HEK293T (cell line): ENCODE results near the gene FAAP20.

Experiments used
- CTCF ChIA-PET: fragments of 350-600 bp; formaldehyde crosslinking; extraction: SDS; loops from one replicate; lab custom pipeline; 2021; ENCODE audit warnings: antibody characterized with exemption, inconsistent platforms; lab: Yijun Ruan, JAX
- POLR2A ChIA-PET: fragments of 350-600 bp; formaldehyde crosslinking; extraction: SDS; loops from one replicate; lab custom pipeline; 2020; ENCODE audit warnings: antibody characterized with exemption, inconsistent platforms; lab: Yijun Ruan, JAX
- DNase-seq: peaks from one replicate; pipeline ENCODE4 v3.0.0; 2012; ENCODE audit warnings: mixed read lengths; ENCODE audit errors: extremely low spot score
- ARNT ChIP-seq: fragments of 450-650 bp; IDR thresholded peaks from 2 replicates; pipeline ENCODE4 v1.6.1; 2017; ENCODE audit warnings: mild to moderate bottlenecking
- BHLHE40 ChIP-seq: fragments of 450-650 bp; IDR thresholded peaks from 2 replicates; pipeline ENCODE4 v1.6.1; 2016; ENCODE audit warnings: mild to moderate bottlenecking, moderate library complexity, borderline replicate concordance
- CTBP1 ChIP-seq: fragments of 450-650 bp; IDR thresholded peaks from 2 replicates; pipeline ENCODE4 v1.6.1; 2016; ENCODE audit warnings: borderline replicate concordance
- ELF4 ChIP-seq: fragments of 450-650 bp; IDR thresholded peaks from 2 replicates; pipeline ENCODE4 v1.6.1; 2017; ENCODE audit warnings: antibody characterized with exemption
- FOXA1 ChIP-seq: fragments of 450-650 bp; IDR thresholded peaks from 2 replicates; pipeline ENCODE4 v1.6.1; 2016; ENCODE audit warnings: mild to moderate bottlenecking
- FOXK2 ChIP-seq: fragments of 450-650 bp; IDR thresholded peaks from 2 replicates; pipeline ENCODE4 v1.6.1; 2016; ENCODE audit warnings: mild to moderate bottlenecking
- FOXM1 ChIP-seq: fragments of 450-650 bp; IDR thresholded peaks from 2 replicates; pipeline ENCODE4 v1.6.1; 2017; ENCODE audit warnings: mild to moderate bottlenecking, borderline replicate concordance
- HDGF ChIP-seq: fragments of 450-650 bp; IDR thresholded peaks from 2 replicates; pipeline ENCODE4 v1.6.1; 2017; ENCODE audit warnings: antibody characterized with exemption, borderline replicate concordance
- L3MBTL2 ChIP-seq: fragments of 450-650 bp; conservative IDR thresholded peaks from 2 replicates; pipeline ENCODE4 v1.6.1; 2016; ENCODE audit warnings: mild to moderate bottlenecking
- LEF1 ChIP-seq: fragments of 450-650 bp; IDR thresholded peaks from 2 replicates; pipeline ENCODE4 v1.6.1; 2017; ENCODE audit warnings: mild to moderate bottlenecking, borderline replicate concordance
- NFRKB ChIP-seq: fragments of 450-650 bp; IDR thresholded peaks from 2 replicates; pipeline ENCODE4 v1.6.1; 2016; ENCODE audit warnings: mild to moderate bottlenecking, moderate library complexity
- SP1 ChIP-seq: fragments of 450-650 bp; IDR thresholded peaks from 2 replicates; pipeline ENCODE4 v1.6.1; 2017
- SUZ12 ChIP-seq: fragments of 450-650 bp; IDR thresholded peaks from 2 replicates; pipeline ENCODE4 v1.6.1; 2016; ENCODE audit warnings: mild to moderate bottlenecking
- TARDBP ChIP-seq: fragments of 450-650 bp; IDR thresholded peaks from 2 replicates; pipeline ENCODE4 v1.6.1; 2016
- ZNF384 ChIP-seq: fragments of 450-650 bp; IDR thresholded peaks from 2 replicates; pipeline ENCODE4 v1.6.1; 2016
- TF ChIP-seq, protein P1 (sequence below): fragments of 450-650 bp; IDR thresholded peaks from 2 replicates; pipeline ENCODE4 v1.6.1; 2016

Gene FAAP20

DNA sequence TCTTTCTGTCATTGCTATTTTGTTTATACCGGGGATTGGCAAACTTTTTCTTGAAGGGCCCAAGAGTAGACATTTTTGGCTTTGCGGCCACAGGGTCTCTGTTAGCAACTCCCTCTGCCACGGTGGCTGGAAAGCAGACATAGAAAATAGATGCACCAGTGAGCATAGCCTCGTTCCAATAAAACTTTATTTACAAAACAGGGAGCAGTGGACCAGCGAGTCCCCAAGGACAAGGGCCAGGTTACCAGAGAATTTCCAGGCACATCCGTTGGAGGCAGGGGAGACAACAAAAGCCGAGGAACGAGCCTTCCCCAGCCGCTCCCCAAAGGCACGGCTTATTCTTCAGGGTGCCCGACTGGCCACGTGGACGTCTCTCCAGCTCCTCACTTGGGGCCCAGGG is 26.5 kb downstream of the FAAP20 start:
- CTCF ChIA-PET, result no interaction called here
- TF ChIP-seq FOXK2, result no peak
- TF ChIP-seq HDGF, result no peak
- TF ChIP-seq BHLHE40, result no peak
- no peak for TF ChIP-seq NFRKB
- TF ChIP-seq L3MBTL2, result no peak
- no peak for TF ChIP-seq ELF4
- TF ChIP-seq ARNT, result no peak
- no peak for TF ChIP-seq SP1
- no peak for TF ChIP-seq CTBP1
- no peak for TF ChIP-seq SUZ12
- no peak for TF ChIP-seq FOXM1
- TF ChIP-seq TARDBP, result no peak
- no peak for TF ChIP-seq FOXA1
- TF ChIP-seq, protein P1, sequence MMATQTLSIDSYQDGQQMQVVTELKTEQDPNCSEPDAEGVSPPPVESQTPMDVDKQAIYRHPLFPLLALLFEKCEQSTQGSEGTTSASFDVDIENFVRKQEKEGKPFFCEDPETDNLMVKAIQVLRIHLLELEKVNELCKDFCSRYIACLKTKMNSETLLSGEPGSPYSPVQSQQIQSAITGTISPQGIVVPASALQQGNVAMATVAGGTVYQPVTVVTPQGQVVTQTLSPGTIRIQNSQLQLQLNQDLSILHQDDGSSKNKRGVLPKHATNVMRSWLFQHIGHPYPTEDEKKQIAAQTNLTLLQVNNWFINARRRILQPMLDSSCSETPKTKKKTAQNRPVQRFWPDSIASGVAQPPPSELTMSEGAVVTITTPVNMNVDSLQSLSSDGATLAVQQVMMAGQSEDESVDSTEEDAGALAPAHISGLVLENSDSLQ, result no peak
- no peak for TF ChIP-seq ZNF384
- no peak for TF ChIP-seq LEF1

DNA sequence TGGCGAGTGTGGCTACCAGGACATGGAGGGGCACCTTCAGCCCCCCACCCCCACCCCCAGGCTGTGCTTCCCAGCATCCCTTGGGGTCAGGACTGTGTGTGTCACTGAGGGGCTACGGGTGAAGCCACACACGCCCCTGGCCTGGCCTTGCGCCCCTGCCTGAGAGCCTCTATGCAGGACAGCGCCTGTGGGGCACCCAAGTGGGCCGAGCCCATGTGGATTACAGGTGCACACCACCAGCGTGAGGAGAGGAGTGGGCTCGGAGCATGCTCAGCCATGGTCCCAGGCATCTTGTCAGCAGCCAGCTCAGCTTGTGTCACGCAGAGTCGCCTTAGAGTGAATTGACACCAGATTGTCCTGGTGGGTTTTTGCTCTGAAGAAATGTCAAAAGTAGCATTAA is 27.9 kb downstream of the FAAP20 start:
- DNase-seq, result no peak
- POLR2A ChIA-PET, result no interaction called here
- CTCF ChIA-PET, result interaction anchor here (0.6 kb wide), 1 partner anchor 28 kb away, joined by 3 read pairs; no protein-coding TSS in a partner anchor
- no peak for TF ChIP-seq TARDBP
- TF ChIP-seq NFRKB, result no peak
- no peak for TF ChIP-seq BHLHE40
- TF ChIP-seq ELF4, result no peak
- no peak for TF ChIP-seq CTBP1
- no peak for TF ChIP-seq ARNT
- no peak for TF ChIP-seq LEF1
- TF ChIP-seq, protein P1, result no peak
- no peak for TF ChIP-seq SUZ12
- no peak for TF ChIP-seq SP1
- no peak for TF ChIP-seq ZNF384
- no peak for TF ChIP-seq FOXM1
- no peak for TF ChIP-seq FOXA1
- TF ChIP-seq HDGF, result no peak
- no peak for TF ChIP-seq L3MBTL2
- TF ChIP-seq FOXK2, result no peak

More for the DNA sequence above, 26.5 kb downstream of the FAAP20 start:
- POLR2A ChIA-PET, result no interaction called here
- DNase-seq, result no peak

DNA sequence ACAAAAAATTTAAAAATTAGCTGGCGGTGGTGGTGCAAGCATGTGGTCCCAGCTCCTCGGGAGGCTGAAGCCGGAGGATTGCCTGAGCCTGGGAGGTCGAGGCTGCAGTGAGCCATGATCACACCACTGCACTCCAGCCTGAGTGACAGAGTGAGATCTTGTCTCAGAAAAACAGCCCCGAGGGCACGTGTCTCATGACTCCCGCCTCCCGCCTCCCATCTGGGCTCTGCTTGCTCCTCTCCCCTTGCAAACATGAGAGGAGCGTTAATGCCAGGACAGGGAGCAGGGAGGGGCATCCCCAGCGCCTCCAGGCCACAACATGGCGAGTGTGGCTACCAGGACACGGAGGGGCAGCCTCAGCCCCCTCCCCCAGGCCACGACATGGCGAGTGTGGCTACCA is 28.3 kb downstream of the FAAP20 start:
- CTCF ChIA-PET, result interaction anchor here (0.6 to 1.6 kb wide), 2 partner anchors 8 to 29 kb away, joined by 3 to 5 read pairs; no protein-coding TSS in a partner anchor
- POLR2A ChIA-PET, result no interaction called here
- TF ChIP-seq FOXM1 (no peak), NFRKB (no peak), FOXK2 (no peak)
- no peak for DNase-seq

DNA sequence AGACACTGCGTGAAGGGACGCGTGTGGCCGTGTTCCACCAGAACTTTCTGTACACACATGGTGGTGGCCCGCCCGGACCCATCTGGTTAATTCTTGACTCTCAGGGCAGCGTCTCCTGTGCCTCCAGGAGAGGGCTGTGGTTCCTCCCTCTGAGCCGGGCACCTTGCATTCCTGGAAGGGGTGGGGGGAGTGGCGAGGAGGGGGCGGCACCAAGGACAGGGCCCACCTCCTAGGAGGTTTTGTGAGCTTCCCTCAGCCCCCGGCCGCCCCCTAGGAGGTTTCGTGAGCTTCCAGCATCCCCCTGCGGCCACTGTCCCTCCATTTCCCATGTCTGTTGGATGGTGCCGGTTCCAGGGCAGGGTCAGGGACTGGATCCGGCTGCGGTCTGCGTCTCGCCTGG is 28.9 kb downstream of the FAAP20 start:
- ChIA-PET POLR2A (no interaction called here), CTCF (interaction anchor here (1.6 kb wide), 1 partner anchor 9 kb away, joined by 5 read pairs; no protein-coding TSS in a partner anchor)
- DNase-seq, result no peak
- TF ChIP-seq NFRKB (no peak), ARNT (no peak), FOXA1 (no peak)
- TF ChIP-seq, protein P1, result no peak

DNA sequence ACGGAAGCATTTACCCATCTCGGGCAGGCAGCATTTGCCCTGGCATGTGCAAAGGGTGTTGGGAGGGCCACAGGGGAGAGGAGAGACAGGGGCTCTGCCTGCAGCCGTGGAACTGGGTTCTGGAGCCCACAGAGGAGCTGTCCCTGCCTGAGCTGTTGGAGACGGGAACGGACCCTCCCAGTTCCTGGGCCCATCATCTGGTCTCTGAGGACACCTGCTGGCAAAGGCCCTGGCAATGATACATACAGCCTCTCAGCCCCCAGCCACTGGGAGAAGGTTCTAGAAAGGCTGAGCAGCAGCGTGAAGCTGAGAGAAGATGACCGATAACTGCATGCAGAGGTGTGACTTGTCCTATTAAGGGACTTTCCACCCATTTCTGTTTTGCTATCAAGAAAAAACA is 31.4 kb downstream of the FAAP20 start:
- TF ChIP-seq SP1, result no peak
- TF ChIP-seq FOXK2, result no peak
- no peak for TF ChIP-seq SUZ12
- no peak for TF ChIP-seq CTBP1
- TF ChIP-seq, protein P1, result no peak
- TF ChIP-seq LEF1, result no peak
- no peak for TF ChIP-seq BHLHE40
- ChIA-PET POLR2A (no interaction called here), CTCF (no interaction called here)
- no peak for DNase-seq

DNA sequence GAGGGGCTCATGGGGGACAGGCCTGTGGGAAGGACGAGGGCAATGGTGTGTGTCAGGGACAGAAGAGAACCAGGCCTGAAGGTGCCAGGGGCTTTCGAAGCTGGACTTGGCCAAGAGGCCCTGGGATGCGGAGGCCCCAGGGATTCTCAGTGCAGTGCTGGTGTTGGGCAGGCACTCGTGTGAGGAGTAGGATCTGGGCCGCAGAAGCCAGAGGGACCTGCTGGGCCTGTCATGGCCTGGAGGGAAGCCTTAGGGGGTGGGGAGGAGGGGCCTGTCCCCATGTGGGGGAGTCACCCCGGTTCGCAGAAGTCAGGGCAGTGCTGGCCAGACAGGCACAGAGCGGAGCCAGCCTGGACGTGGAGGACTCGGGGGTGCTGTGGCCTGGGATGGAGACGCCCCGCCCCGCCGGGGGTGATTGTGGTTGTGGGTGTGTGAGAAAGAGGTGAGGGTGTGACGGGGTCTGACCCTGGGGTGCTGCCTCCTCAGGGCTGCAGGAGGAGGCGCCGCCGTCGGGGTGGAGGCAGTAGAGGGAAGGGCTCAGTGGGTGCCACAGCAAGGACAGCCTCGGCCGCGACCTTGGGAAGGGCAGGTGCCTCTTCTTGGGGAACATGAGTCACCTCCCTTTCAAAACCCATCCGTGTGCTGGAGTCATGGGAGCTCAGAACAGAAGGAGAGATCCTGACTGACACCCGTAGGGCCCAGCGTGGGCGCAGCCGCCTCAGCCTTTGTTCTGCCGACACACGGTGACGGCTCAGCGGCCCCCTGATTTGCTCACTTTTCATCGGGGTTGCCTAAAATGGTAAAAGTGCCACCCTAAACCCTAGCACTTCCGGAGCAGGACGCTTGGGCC is 33.9 kb downstream of the FAAP20 start:
- ChIA-PET CTCF (no interaction called here), POLR2A (no interaction called here)
- TF ChIP-seq ZNF384, result no peak
- no peak for TF ChIP-seq FOXM1
- no peak for TF ChIP-seq L3MBTL2
- TF ChIP-seq, protein P1, result no peak
- TF ChIP-seq CTBP1, result no peak
- TF ChIP-seq TARDBP, result no peak
- no peak for TF ChIP-seq ARNT
- no peak for TF ChIP-seq FOXK2
- no peak for TF ChIP-seq BHLHE40
- TF ChIP-seq ELF4, result no peak
- no peak for TF ChIP-seq HDGF
- no peak for TF ChIP-seq FOXA1
- no peak for TF ChIP-seq LEF1
- no peak for TF ChIP-seq NFRKB
- no peak for TF ChIP-seq SUZ12
- DNase-seq, result no peak
